RWPE1 (cell line): Measurements from ENCODE around the gene FN3KRP.

ENCODE experiments used
- CTCF ChIA-PET: fragments of 350-600 bp; sonication (Branson Sonifier 250); formaldehyde crosslinking; extraction: SDS; loops from one replicate; lab custom pipeline; 2021; lab: Yijun Ruan, JAX
- POLR2A ChIA-PET: fragments of 400-600 bp; formaldehyde crosslinking; extraction: SDS; loops from one replicate; lab custom pipeline; 2020; ENCODE audit warnings: antibody characterized with exemption; ENCODE audit not compliant: low non-redundant PET; lab: Yijun Ruan, JAX
- DNase-seq: peaks from one replicate; pipeline ENCODE4 v3.0.0; 2012; ENCODE audit warnings: low spot score
- H3K27ac ChIP-seq: fragments of 450-650 bp; 2 replicates; pipeline ENCODE4 v1.5.1; 2017
- CTCF ChIP-seq: fragments of 450-650 bp; conservative IDR thresholded peaks from 2 replicates; pipeline ENCODE4 v1.5.1; 2017; ENCODE audit warnings: low read depth, mild to moderate bottlenecking

Gene FN3KRP

GRCh38 chr17:82686366-82687324 lies 29.9 kb upstream of the FN3KRP start:
- ChIA-PET POLR2A (no interaction called here), CTCF (interaction anchor here (1.8 kb wide), 1 partner anchor 18 kb away, joined by 5 read pairs; no protein-coding TSS in a partner anchor)
- TF ChIP-seq CTCF: no peak
- H3K27ac ChIP-seq: no peak overlapping the region
- no peak for DNase-seq

DNA sequence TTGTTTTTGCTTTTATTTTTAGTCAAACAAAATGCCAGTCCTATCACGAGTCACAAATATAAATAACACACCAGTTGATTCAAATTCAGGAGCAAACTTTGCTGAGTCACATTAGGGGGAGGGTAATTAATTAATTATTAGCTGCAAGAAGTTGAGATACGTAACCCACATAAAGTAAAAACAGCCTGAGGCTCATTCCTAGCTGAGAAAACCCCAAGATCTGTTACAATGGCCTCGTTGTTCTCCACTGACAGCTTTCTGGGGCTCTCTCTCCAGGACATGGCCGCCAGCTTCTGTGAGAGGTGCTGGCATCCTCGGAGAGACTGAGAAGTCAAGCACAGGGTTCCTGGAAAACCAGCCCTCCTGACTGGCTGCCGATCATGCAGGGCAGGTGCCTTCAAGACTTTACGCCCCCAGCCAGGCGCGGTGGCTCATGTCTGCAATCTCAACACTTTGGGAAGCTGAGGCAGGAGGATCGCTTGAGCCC lies 29.1 kb upstream of the FN3KRP start:
- ChIA-PET POLR2A (no interaction called here), CTCF (interaction anchor here (1.8 kb wide), 1 partner anchor 19 kb away, joined by 5 read pairs; no protein-coding TSS in a partner anchor)
- H3K27ac ChIP-seq: peak overlapping the region; percentile 13
- TF ChIP-seq CTCF: no peak
- DNase-seq: no peak

DNA sequence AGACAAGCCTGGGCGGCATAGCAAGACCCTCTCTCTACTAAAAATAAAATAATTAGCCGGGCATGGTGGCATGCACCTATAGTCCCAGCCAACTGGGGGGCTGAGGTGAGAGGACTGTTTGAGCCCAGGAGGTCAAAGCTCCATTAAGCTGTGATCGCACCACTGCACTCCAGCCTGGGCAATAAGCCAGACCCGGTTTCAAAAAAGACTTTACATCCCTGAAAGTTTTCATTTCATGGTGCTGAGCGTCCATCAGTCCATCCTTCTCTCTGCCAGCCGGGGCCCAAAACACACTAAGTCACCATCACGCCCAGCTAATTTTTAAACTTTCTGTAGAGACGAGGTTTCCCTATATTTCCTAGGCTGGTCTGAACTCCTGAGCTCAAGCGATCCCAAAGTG lies 28.6 kb upstream of the FN3KRP start:
- H3K27ac ChIP-seq: peak overlapping the region; percentile 13
- CTCF ChIA-PET: interaction anchor here (0.7 to 1.8 kb wide), 2 partner anchors 19 to 87 kb away, joined by 3 to 5 read pairs; no protein-coding TSS in a partner anchor
- POLR2A ChIA-PET: no interaction called here

GRCh38 chr17:82689077-82689476 lies 27.4 kb upstream of the FN3KRP start:
- CTCF ChIA-PET: no interaction called here
- peak overlapping the region; percentile 6; the same call in 1 of the 2 replicates for H3K27ac ChIP-seq
- no peak for DNase-seq
- POLR2A ChIA-PET: no interaction called here
- TF ChIP-seq CTCF: no peak

More for the DNA sequence above, 28.6 kb upstream of the FN3KRP start:
- DNase-seq: no peak
- no peak for TF ChIP-seq CTCF

GRCh38 chr17:82690786-82691489 lies 25.6 kb upstream of the FN3KRP start:
- no peak for TF ChIP-seq CTCF
- peak overlapping the region; percentile 6; the same call in 1 of the 2 replicates for H3K27ac ChIP-seq
- ChIA-PET POLR2A (no interaction called here), CTCF (interaction anchor here (0.6 kb wide), 1 partner anchor 57 kb away, joined by 5 read pairs; no protein-coding TSS in a partner anchor)
- DNase-seq: no peak

- peak overlapping the region; percentile 6; the same call in 1 of the 2 replicates for H3K27ac ChIP-seq
- ChIA-PET POLR2A (no interaction called here), CTCF (no interaction called here)
- no peak for DNase-seq
- TF ChIP-seq CTCF: no peak
Measured at GRCh38 chr17:82691714-82692113, 24.8 kb upstream of the FN3KRP start.
